HEK293T (cell line): ENCODE results near the gene RUNX3.
"Not testable (repeated sequence)": the region's sequence is repeated elsewhere in the genome, so short reads cannot be mapped to it uniquely, and the experiment has no call there.

Experiments
- ARNT ChIP-seq: fragments of 450-650 bp; IDR thresholded peaks from 2 replicates; pipeline ENCODE4 v1.6.1; 2017; ENCODE audit warnings: mild to moderate bottlenecking
- BHLHE40 ChIP-seq: fragments of 450-650 bp; IDR thresholded peaks from 2 replicates; pipeline ENCODE4 v1.6.1; 2016; ENCODE audit warnings: mild to moderate bottlenecking, moderate library complexity, borderline replicate concordance
- CTBP1 ChIP-seq: fragments of 450-650 bp; IDR thresholded peaks from 2 replicates; pipeline ENCODE4 v1.6.1; 2016; ENCODE audit warnings: borderline replicate concordance
- ELF4 ChIP-seq: fragments of 450-650 bp; IDR thresholded peaks from 2 replicates; pipeline ENCODE4 v1.6.1; 2017; ENCODE audit warnings: antibody characterized with exemption
- FOXK2 ChIP-seq: fragments of 450-650 bp; IDR thresholded peaks from 2 replicates; pipeline ENCODE4 v1.6.1; 2016; ENCODE audit warnings: mild to moderate bottlenecking
- FOXM1 ChIP-seq: fragments of 450-650 bp; IDR thresholded peaks from 2 replicates; pipeline ENCODE4 v1.6.1; 2017; ENCODE audit warnings: mild to moderate bottlenecking, borderline replicate concordance
- HDGF ChIP-seq: fragments of 450-650 bp; IDR thresholded peaks from 2 replicates; pipeline ENCODE4 v1.6.1; 2017; ENCODE audit warnings: antibody characterized with exemption, borderline replicate concordance
- L3MBTL2 ChIP-seq: fragments of 450-650 bp; conservative IDR thresholded peaks from 2 replicates; pipeline ENCODE4 v1.6.1; 2016; ENCODE audit warnings: mild to moderate bottlenecking
- LEF1 ChIP-seq: fragments of 450-650 bp; IDR thresholded peaks from 2 replicates; pipeline ENCODE4 v1.6.1; 2017; ENCODE audit warnings: mild to moderate bottlenecking, borderline replicate concordance
- NFRKB ChIP-seq: fragments of 450-650 bp; IDR thresholded peaks from 2 replicates; pipeline ENCODE4 v1.6.1; 2016; ENCODE audit warnings: mild to moderate bottlenecking, moderate library complexity
- PKNOX1 ChIP-seq: fragments of 450-650 bp; IDR thresholded peaks from 2 replicates; pipeline ENCODE4 v1.6.1; 2016
- SP1 ChIP-seq: fragments of 450-650 bp; IDR thresholded peaks from 2 replicates; pipeline ENCODE4 v1.6.1; 2017
- SUZ12 ChIP-seq: fragments of 450-650 bp; IDR thresholded peaks from 2 replicates; pipeline ENCODE4 v1.6.1; 2016; ENCODE audit warnings: mild to moderate bottlenecking
- TARDBP ChIP-seq: fragments of 450-650 bp; IDR thresholded peaks from 2 replicates; pipeline ENCODE4 v1.6.1; 2016

GRCh38 chr1:24979232-24979631 is 49.2 kb upstream of the RUNX3 start:
- TF ChIP-seq LEF1, CTBP1, ARNT, TARDBP, BHLHE40, HDGF, NFRKB, L3MBTL2, SUZ12, ELF4, PKNOX1, FOXK2, SP1, FOXM1: not testable (repeated sequence)
